Prostate gland (tissue), 2 donors: ENCODE results near the gene C1orf50.

Source experiments
- POLR2A ChIP-seq: fragments of 450-650 bp; IDR thresholded peaks from one replicate; pipeline ENCODE4 v1.6.1; 2016; ENCODE audit warnings: antibody characterized with exemption, mild to moderate bottlenecking
- POLR2AphosphoS5 ChIP-seq: sonication (generic); formaldehyde crosslinking; IDR thresholded peaks from one replicate; pipeline ENCODE4 v1.6.1; 2017; ENCODE audit warnings: antibody characterized with exemption
- TF ChIP-seq, protein P1 (sequence below), 4 experiments: fragments of 200-600 bp in 2 of 4; fragments of 450-650 bp in 2 of 4; sonication (generic) in 2 of 4; IDR thresholded peaks; 1 replicate in 3 of 4; 2 replicates in 1 of 4; pipeline ENCODE4 v1.5.1; 2016 to 2019; ENCODE audit warnings: antibody characterized with exemption in 4 of 4, mild to moderate bottlenecking in 2 of 4, moderate library complexity in 2 of 4

DNA sequence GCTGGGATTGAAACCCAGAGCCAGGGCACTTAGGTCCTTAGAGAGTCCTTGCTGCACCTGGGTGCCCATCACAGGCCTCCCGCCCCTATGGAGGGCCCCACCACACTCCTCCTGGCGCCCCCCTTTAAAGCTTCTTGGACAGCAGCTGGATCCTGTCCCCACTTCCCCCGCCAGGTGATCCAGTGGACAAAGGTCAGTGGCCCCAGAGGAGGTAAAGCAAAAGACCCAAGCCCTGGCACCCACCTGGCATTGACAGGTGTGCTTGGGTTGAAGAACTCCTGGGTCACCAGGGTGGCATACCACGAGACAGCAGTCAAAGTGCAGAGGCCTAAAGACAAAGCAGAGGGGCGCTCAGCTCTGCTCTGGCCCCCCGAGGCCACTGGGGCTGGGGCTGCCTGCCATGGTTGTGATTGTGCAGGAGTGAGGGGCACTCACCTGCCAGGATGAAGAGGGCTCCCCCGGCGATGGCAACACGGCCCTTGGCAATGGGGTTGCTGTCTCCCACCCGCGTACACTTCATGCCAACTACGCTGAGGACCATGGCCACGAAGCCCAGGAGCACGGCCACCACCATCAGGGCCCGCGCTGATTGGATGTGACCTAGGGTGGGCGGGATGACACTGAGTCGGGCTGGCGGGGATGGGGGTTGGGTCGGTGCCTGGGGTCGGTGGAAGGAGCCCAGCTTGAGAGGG lies 28.9 kb upstream of the C1orf50 start:
- TF ChIP-seq, protein P1, sequence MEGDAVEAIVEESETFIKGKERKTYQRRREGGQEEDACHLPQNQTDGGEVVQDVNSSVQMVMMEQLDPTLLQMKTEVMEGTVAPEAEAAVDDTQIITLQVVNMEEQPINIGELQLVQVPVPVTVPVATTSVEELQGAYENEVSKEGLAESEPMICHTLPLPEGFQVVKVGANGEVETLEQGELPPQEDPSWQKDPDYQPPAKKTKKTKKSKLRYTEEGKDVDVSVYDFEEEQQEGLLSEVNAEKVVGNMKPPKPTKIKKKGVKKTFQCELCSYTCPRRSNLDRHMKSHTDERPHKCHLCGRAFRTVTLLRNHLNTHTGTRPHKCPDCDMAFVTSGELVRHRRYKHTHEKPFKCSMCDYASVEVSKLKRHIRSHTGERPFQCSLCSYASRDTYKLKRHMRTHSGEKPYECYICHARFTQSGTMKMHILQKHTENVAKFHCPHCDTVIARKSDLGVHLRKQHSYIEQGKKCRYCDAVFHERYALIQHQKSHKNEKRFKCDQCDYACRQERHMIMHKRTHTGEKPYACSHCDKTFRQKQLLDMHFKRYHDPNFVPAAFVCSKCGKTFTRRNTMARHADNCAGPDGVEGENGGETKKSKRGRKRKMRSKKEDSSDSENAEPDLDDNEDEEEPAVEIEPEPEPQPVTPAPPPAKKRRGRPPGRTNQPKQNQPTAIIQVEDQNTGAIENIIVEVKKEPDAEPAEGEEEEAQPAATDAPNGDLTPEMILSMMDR (IDR thresholded peaks at IDR 0.05), result no peak
- TF ChIP-seq POLR2AphosphoS5 (no peak), POLR2A (no peak)
